PC-9 (cell line): ENCODE measurements around the gene COL24A1. TPM values are rescaled to one million over a fixed set of nuclear protein-coding genes. Genes with fewer than 3 reads are reported as not detected.

ENCODE experiments used
- BruUV-seq: library from RNA; stranded (reverse); fragments of 400-500 nt; replicated peaks from 2 replicates; lab custom pipeline; 2021; lab: Mats Ljungman, UMichigan
- CTCF ChIA-PET: fragments of 300-600 bp; sonication (Branson Sonifier 250); formaldehyde crosslinking; loops from one replicate; lab custom pipeline; 2022; ENCODE audit warnings: antibody characterized with exemption; lab: Charles Lee
- POLR2A ChIA-PET: fragments of 300-600 bp; sonication (Branson Sonifier 250); formaldehyde crosslinking; loops from one replicate; lab custom pipeline; 2022; ENCODE audit warnings: antibody characterized with exemption; ENCODE audit not compliant: unreplicated experiment; lab: Charles Lee
- DNase-seq, 2 experiments: peaks; one replicate each; pipeline versions ENCODE4 v3.0.0 to v3.0.0-alpha.2; 2015 to 2022; ENCODE audit warnings: mixed read lengths in 1 of 2
- H2AFZ ChIP-seq: fragments of 200-600 bp; sonication (generic); 2 replicates; pipeline ENCODE4 v1.8.1; 2017; ENCODE audit warnings: antibody characterized with exemption
- H3F3A ChIP-seq: fragments of 200-600 bp; sonication (generic); 2 replicates; pipeline ENCODE4 v1.8.1; 2017; ENCODE audit warnings: antibody characterized with exemption, mild to moderate bottlenecking, low read depth; ENCODE audit not compliant: insufficient read depth
- H3K27ac ChIP-seq: fragments of 200-600 bp; sonication (generic); 2 replicates; pipeline ENCODE4 v1.6.1; 2016; ENCODE audit warnings: mixed run types
- H3K27me3 ChIP-seq: fragments of 200-600 bp; sonication (generic); 2 replicates; pipeline ENCODE4 v1.6.1; 2016; ENCODE audit warnings: low read depth, mixed run types; ENCODE audit not compliant: insufficient read depth
- H3K36me3 ChIP-seq: fragments of 200-600 bp; sonication (generic); 2 replicates; pipeline ENCODE4 v1.6.1; 2016; ENCODE audit warnings: low read depth, mixed run types
- H3K4me1 ChIP-seq: fragments of 200-600 bp; sonication (generic); replicated peaks from 2 replicates; pipeline ENCODE4 v1.6.1; 2016; ENCODE audit warnings: mixed run types; ENCODE audit not compliant: insufficient read depth
- H3K4me2 ChIP-seq: fragments of 200-600 bp; sonication (generic); 2 replicates; pipeline ENCODE4 v1.6.1; 2017; ENCODE audit warnings: mixed run types
- H3K4me3 ChIP-seq: fragments of 200-600 bp; sonication (generic); 2 replicates; pipeline ENCODE4 v1.6.1; 2016; ENCODE audit warnings: mixed run types
- H3K79me2 ChIP-seq: fragments of 200-600 bp; sonication (generic); 2 replicates; pipeline ENCODE4 v1.6.1; 2017; ENCODE audit warnings: low read depth, mixed run types
- H3K9me2 ChIP-seq: fragments of 200-600 bp; sonication (generic); 2 replicates; pipeline ENCODE4 v1.8.1; 2017; ENCODE audit warnings: mild to moderate bottlenecking; ENCODE audit not compliant: insufficient read depth
- H3K9me3 ChIP-seq: fragments of 200-600 bp; sonication (generic); 2 replicates; pipeline ENCODE4 v1.8.1; 2016; ENCODE audit warnings: low read depth; ENCODE audit not compliant: insufficient read depth
- H4K20me1 ChIP-seq: fragments of 200-600 bp; sonication (generic); 2 replicates; pipeline ENCODE4 v1.8.1; 2017; ENCODE audit not compliant: insufficient read depth
- EZH2 ChIP-seq: fragments of 200-600 bp; sonication (generic); IDR thresholded peaks from 2 replicates; pipeline ENCODE4 v1.8.0; 2017; ENCODE audit warnings: antibody characterized with exemption, low read depth
- intact Hi-C: fragments of 100-400 bp; cut with micrococcal nuclease; formaldehyde crosslinking; loops from one replicate; pipeline ENCODE4 v1.10.0; 2022; ENCODE audit not compliant: unreplicated experiment
- total RNA-seq: library from RNA; stranded (reverse); gene quantifications from 2 replicates; pipeline ENCODE4 v1.2.3, GENCODE V29; 2021
- TF ChIP-seq, protein P1 (sequence below): fragments of 200-600 bp; sonication (generic); conservative IDR thresholded peaks from 2 replicates; pipeline ENCODE4 v1.6.1; 2017; ENCODE audit warnings: mixed run types, antibody characterized with exemption, mild to moderate bottlenecking, moderate library complexity

COL24A1 gene
- total RNA-seq, 1 experiment from 2014 or later: 0.15 TPM

DNA sequence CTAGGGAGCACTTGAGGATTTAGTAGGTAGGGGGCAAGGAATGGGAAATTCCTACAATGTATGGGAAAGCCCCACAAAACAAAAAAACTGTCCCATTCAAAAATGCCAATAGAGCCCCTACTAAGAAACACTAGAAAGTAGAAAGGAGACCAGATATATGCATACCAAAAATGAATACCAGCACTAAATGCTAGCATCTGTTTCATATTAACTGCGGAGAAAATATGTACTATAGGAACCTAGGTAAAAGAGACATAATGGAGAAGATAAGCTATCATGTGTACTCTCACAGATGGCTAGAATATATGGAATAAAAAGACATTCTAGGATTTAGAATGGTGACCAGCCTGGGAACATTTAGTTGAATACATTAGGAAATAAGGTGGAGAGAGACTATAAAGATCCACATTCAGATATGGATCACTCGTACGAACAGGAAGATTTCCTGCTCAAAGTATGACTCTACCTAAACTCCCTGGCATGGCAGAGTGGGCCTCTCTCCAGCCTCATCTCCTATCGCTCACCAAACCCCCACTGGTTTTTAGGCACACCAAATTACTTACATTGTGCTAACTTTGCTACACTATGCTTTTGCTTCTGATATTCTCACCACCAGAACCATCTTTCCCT, 466.7 kb downstream of the COL24A1 start:
- Histone ChIP-seq H3K79me2 (peaks cover 18% of the 10 kb centered on the region; the same call in 1 of the 2 replicates), H3K4me1 (peaks cover 3% of the 10 kb centered on the region; the same call in 1 of the 2 replicates), H3K9me2 (no peaks in the 10 kb centered on the region), H3F3A (peaks cover 12% of the 10 kb centered on the region), H3K4me2 (no peak overlapping the region), H3K9me3 (no peaks in the 10 kb centered on the region), H3K27me3 (no peaks in the 10 kb centered on the region), H3K4me3 (no peak overlapping the region), H3K27ac (no peak overlapping the region), H3K36me3 (peaks cover 39% of the 10 kb centered on the region; the same call in 1 of the 2 replicates), H2AFZ (no peak overlapping the region), H4K20me1 (peaks cover 5% of the 10 kb centered on the region; the same call in 1 of the 2 replicates)
- BruUV-seq: no TSS peak
- no peak for TF ChIP-seq EZH2
- TF ChIP-seq, protein P1, sequence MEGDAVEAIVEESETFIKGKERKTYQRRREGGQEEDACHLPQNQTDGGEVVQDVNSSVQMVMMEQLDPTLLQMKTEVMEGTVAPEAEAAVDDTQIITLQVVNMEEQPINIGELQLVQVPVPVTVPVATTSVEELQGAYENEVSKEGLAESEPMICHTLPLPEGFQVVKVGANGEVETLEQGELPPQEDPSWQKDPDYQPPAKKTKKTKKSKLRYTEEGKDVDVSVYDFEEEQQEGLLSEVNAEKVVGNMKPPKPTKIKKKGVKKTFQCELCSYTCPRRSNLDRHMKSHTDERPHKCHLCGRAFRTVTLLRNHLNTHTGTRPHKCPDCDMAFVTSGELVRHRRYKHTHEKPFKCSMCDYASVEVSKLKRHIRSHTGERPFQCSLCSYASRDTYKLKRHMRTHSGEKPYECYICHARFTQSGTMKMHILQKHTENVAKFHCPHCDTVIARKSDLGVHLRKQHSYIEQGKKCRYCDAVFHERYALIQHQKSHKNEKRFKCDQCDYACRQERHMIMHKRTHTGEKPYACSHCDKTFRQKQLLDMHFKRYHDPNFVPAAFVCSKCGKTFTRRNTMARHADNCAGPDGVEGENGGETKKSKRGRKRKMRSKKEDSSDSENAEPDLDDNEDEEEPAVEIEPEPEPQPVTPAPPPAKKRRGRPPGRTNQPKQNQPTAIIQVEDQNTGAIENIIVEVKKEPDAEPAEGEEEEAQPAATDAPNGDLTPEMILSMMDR: no peak
- CTCF ChIA-PET: interaction anchor here (1.3 kb wide), 1 partner anchor 381 kb away, joined by 4 read pairs; no protein-coding TSS in a partner anchor
- POLR2A ChIA-PET: no interaction called here
- intact Hi-C loops: loop anchor here (10.0 kb wide), 2 partner anchors 195 to 745 kb away; no protein-coding TSS in a partner anchor
- DNase-seq: no peak

DNA sequence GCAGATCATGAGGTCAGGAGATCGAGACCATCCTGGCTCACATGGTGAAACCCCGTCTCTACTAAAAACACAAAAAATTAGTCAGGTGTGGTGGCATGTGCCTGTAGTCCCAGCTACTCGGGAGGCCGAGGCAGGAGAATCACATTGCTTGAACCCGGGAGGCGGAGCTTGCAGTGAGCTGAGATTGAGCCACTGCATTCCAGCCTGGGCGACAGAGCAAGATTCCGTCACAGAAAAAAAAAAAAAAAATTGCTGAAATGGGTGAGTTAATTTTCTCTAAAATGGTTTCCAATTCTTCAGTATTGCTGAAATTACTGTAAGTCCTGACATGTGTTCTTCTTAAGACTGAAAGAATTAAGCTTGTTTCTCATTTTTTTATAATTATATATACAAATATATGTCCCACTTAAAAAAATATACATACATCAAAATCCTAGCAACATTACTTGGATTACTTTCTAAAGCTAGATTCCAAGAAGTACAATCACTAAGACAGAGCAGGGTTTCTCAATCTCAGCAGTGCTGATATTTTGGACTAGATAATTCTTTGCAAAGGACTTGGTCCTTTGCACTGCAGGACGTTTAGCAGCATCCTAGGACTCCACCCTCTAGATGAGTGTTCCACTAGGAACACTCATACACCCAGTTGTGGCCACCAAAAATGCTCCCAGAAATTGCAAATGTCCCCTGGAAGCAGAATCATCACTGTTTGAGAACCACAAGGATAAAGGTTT, 473.1 kb downstream of the COL24A1 start:
- POLR2A ChIA-PET: interaction anchor here (0.7 kb wide), 1 partner anchor 208 kb away, joined by 4 read pairs; no protein-coding TSS in a partner anchor
- Histone ChIP-seq H3K36me3 (peaks cover 27% of the 10 kb centered on the region), H3K27me3 (no peaks in the 10 kb centered on the region), H3K4me1 (no peaks in the 10 kb centered on the region), H3K9me3 (no peaks in the 10 kb centered on the region), H3K9me2 (no peaks in the 10 kb centered on the region), H3K79me2 (peaks cover 23% of the 10 kb centered on the region; the same call in 1 of the 2 replicates), H3K4me3 (no peak overlapping the region), H2AFZ (no peak overlapping the region), H4K20me1 (no peaks in the 10 kb centered on the region), H3F3A (0 out of 2 replicates have a peak, but pooled peaks cover 3% of the 10 kb centered on the region), H3K27ac (no peak overlapping the region), H3K4me2 (no peak overlapping the region)
- no TSS peak for BruUV-seq
- CTCF ChIA-PET: no interaction called here
- TF ChIP-seq EZH2: no peak
- TF ChIP-seq, protein P1: no peak
- DNase-seq: no peak
- intact Hi-C loops: no loop called here

DNA sequence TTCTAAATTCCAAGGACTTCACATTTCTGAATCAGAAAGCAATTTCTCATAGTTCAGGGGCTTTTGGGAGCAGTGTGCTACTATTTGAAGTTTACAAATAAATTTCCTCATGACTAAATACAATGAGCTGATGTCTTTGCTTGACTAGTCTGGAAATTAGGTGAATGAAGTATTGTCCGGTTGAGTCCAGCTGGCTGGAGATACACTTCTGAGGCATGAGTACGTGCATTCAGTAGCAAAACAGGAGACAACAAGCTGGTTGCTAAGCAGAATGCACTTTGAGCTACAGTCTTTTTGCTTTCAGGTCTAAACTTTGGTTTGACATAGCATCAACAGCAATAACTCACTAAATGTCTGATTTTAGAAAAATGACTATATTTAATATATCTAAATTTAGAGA, 475.5 kb downstream of the COL24A1 start:
- no TSS peak for BruUV-seq
- peak in 1 of 2 experiments; percentile 69 for DNase-seq
- Histone ChIP-seq H3K4me1 (no peaks in the 10 kb centered on the region), H3K27ac (no peak overlapping the region), H3K9me3 (no peaks in the 10 kb centered on the region), H3K4me2 (no peak overlapping the region), H3F3A (peaks cover 6% of the 10 kb centered on the region; the same call in 1 of the 2 replicates), H3K79me2 (0 out of 2 replicates have a peak, but pooled peaks cover 16% of the 10 kb centered on the region), H3K9me2 (no peaks in the 10 kb centered on the region), H3K27me3 (no peaks in the 10 kb centered on the region), H3K36me3 (peaks cover 36% of the 10 kb centered on the region), H3K4me3 (no peak overlapping the region), H2AFZ (no peak overlapping the region), H4K20me1 (0 out of 2 replicates have a peak, but pooled peaks cover 3% of the 10 kb centered on the region)
- intact Hi-C loops: no loop called here
- POLR2A ChIA-PET: no interaction called here
- TF ChIP-seq EZH2: no peak
- TF ChIP-seq, protein P1: no peak
- CTCF ChIA-PET: no interaction called here

Other genes starting within 250 kb of the COL24A1 start
- 33.6 and 41.7 TPM in 2 replicates for gene ODF2L, start 239.6 kb upstream of the COL24A1 start, total RNA-seq